Smooth muscle cell (in vitro differentiated cells): Measurements from ENCODE around the gene COL6A2. TPM values are rescaled to one million over a fixed set of nuclear protein-coding genes. Genes with fewer than 3 reads are reported as not detected.

Experiments
- DNase-seq: peaks from one replicate; lab custom pipeline; 2025; ENCODE audit not compliant: unreplicated experiment; lab: John Stamatoyannopoulos, UW
- H2AFZ ChIP-seq: fragments of 200-600 bp; sonication (generic); 2 replicates; pipeline ENCODE4 v1.6.0; 2016; ENCODE audit warnings: antibody characterized with exemption, low read depth, mild to moderate bottlenecking
- H3F3A ChIP-seq: fragments of 200-600 bp; sonication (generic); 2 replicates; pipeline ENCODE4 v1.6.0; 2017; ENCODE audit warnings: antibody characterized with exemption, low read depth
- H3K27ac ChIP-seq: fragments of 200-600 bp; sonication (generic); 2 replicates; pipeline ENCODE4 v1.5.1; 2016; ENCODE audit warnings: low read depth, mild to moderate bottlenecking
- H3K27me3 ChIP-seq: fragments of 200-600 bp; sonication (generic); 2 replicates; pipeline ENCODE4 v1.6.1; 2016; ENCODE audit warnings: low read depth, mild to moderate bottlenecking
- H3K36me3 ChIP-seq: fragments of 200-600 bp; sonication (generic); 2 replicates; pipeline ENCODE4 v1.5.1; 2016; ENCODE audit warnings: low read depth
- H3K4me1 ChIP-seq: fragments of 200-600 bp; sonication (generic); 2 replicates; pipeline ENCODE4 v1.5.1; 2016; ENCODE audit warnings: low read depth
- H3K4me2 ChIP-seq: fragments of 200-600 bp; sonication (generic); 2 replicates; pipeline ENCODE4 v1.6.0; 2016; ENCODE audit warnings: mild to moderate bottlenecking
- H3K4me3 ChIP-seq: fragments of 200-600 bp; sonication (generic); 2 replicates; pipeline ENCODE4 v1.5.1; 2016; ENCODE audit warnings: mild to moderate bottlenecking
- H3K79me2 ChIP-seq: fragments of 200-600 bp; sonication (generic); 2 replicates; pipeline ENCODE4 v1.6.0; 2016; ENCODE audit warnings: low read depth, mild to moderate bottlenecking
- H3K9ac ChIP-seq: fragments of 200-600 bp; sonication (generic); 2 replicates; pipeline ENCODE4 v1.6.0; 2016; ENCODE audit warnings: low read depth
- H3K9me3 ChIP-seq: fragments of 200-600 bp; sonication (generic); replicated peaks from 2 replicates; pipeline ENCODE4 v1.5.1; 2016; ENCODE audit warnings: low read depth
- H4K20me1 ChIP-seq: fragments of 200-600 bp; sonication (generic); 2 replicates; pipeline ENCODE4 v1.6.0; 2016; ENCODE audit warnings: low read depth
- WGBS: methylation state at CpG from one replicate; pipeline ENCODE4 v1.1.7; 2016; ENCODE audit warnings: low lambda C conversion rate; 5-methylcytosine and 5-hydroxymethylcytosine counted together
- polyA plus RNA-seq: library from polyadenylated mRNA; unstranded; fragments of >200 nt; fragmentation: Nextera tagmentation; extraction: Ambion mirVana; gene quantifications from 2 replicates; pipeline ENCODE4 v1.2.1, GENCODE V29; 2016
- total RNA-seq: library from RNA; depleted of rRNA; stranded (reverse); fragments of >200 nt; gene quantifications from 2 replicates; pipeline ENCODE4 v1.2.3, GENCODE V29; 2014
- TF ChIP-seq, protein P1 (sequence below): fragments of 200-600 bp; sonication (generic); IDR thresholded peaks from 2 replicates; pipeline ENCODE4 v1.5.1; 2017; ENCODE audit warnings: borderline replicate concordance, mild to moderate bottlenecking, antibody characterized with exemption; ENCODE audit not compliant: insufficient read depth, poor library complexity, severe bottlenecking

Gene COL6A2
- total and polyA plus RNA-seq, 2 experiments from 2014 or later, result 1,570 to 4,089 TPM

DNA sequence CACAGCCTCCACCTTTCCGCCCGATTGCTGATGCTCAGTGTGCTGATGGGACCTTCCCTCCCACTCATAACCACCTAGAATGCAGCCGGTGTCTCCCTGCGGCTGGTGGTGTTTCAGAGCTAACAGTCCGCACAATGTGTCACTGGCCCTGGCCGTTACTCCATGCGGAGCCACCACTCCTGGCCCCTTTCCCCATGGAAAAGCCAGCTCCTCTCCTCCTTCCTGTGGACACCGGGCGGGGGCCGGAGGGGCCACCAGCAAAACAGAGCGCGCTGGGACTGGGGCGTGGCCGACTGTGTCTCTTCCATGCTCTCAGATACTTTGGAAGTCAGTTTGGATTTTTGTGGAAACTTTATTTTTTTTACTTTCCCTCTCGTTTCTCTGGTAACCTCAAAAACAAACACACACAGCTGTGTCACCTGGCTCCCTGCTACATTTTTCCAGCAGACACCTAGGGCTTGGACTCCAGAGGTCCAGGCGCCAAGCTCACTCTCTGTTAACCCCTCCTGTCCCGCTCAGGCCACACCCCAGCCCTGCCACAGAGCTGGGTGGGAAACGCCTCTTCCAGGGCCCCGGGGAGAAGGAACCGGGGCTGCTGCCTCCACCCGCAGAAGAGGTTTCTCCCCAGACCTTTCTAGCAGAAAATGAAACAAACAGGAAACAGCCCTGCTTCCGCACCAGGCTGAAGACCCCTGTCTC lies 32.5 kb upstream of the COL6A2 start:
- peak overlapping the region; percentile 58 for H2AFZ ChIP-seq
- no peak for DNase-seq
- H3K9me3 ChIP-seq, result no peaks in the 10 kb centered on the region
- no peaks in the 10 kb centered on the region for H4K20me1 ChIP-seq
- TF ChIP-seq, protein P1, sequence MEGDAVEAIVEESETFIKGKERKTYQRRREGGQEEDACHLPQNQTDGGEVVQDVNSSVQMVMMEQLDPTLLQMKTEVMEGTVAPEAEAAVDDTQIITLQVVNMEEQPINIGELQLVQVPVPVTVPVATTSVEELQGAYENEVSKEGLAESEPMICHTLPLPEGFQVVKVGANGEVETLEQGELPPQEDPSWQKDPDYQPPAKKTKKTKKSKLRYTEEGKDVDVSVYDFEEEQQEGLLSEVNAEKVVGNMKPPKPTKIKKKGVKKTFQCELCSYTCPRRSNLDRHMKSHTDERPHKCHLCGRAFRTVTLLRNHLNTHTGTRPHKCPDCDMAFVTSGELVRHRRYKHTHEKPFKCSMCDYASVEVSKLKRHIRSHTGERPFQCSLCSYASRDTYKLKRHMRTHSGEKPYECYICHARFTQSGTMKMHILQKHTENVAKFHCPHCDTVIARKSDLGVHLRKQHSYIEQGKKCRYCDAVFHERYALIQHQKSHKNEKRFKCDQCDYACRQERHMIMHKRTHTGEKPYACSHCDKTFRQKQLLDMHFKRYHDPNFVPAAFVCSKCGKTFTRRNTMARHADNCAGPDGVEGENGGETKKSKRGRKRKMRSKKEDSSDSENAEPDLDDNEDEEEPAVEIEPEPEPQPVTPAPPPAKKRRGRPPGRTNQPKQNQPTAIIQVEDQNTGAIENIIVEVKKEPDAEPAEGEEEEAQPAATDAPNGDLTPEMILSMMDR, result no peak
- H3K36me3 ChIP-seq, result no peaks in the 10 kb centered on the region
- H3K79me2 ChIP-seq, result no peaks in the 10 kb centered on the region
- H3K27ac ChIP-seq, result peak overlapping the region; percentile 96
- H3K4me1 ChIP-seq, result peaks cover 25% of the 10 kb centered on the region
- peak overlapping the region; percentile 86 for H3K9ac ChIP-seq
- H3F3A ChIP-seq, result peaks cover 1% of the 10 kb centered on the region
- no peak overlapping the region for H3K4me3 ChIP-seq
- WGBS, result 48% methylated on average over 22 of the region's 22 CpGs
- H3K4me2 ChIP-seq, result peak overlapping the region; percentile 68
- H3K27me3 ChIP-seq, result no peaks in the 10 kb centered on the region

DNA sequence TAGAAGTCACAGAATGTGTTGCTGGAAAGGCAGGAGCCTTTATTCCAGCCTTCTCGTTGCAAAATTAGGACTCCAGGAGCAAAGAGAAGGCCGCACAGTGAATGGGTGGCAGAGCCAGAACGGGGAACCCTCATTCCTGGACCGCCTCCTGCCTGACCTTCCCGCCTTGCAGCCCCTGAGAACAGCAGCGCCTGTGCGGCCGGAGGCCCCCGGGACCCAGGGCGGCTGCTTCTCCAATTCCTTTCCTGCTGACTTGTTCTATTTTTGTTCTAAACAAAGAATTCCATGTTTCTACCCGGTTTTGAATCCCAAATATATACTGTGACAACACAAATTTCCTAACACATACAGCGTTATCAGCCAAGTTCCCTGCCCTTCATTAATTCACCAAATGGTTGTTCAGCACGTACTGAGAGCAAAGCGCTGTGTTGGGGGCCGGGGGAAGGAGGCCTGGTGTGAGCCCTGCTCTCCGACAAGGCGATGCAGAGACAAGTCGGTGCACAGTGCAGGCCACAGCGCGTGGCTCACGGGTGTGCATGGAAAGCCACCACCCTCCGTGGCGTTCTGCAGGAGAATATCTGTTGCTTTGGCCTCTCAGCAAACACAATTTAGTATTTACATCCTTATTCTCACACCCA lies 31.9 kb upstream of the COL6A2 start:
- H3K9me3 ChIP-seq, result no peaks in the 10 kb centered on the region
- H4K20me1 ChIP-seq, result no peaks in the 10 kb centered on the region
- peak overlapping the region; percentile 96 for H3K27ac ChIP-seq
- H3K9ac ChIP-seq, result peak overlapping the region; percentile 86
- TF ChIP-seq, protein P1, result no peak
- no peaks in the 10 kb centered on the region for H3K36me3 ChIP-seq
- DNase-seq, result no peak
- no peaks in the 10 kb centered on the region for H3K27me3 ChIP-seq
- no peaks in the 10 kb centered on the region for H3K79me2 ChIP-seq
- no peak overlapping the region for H3K4me3 ChIP-seq
- 74% methylated on average over 23 of the region's 23 CpGs for WGBS
- H3F3A ChIP-seq, result no peaks in the 10 kb centered on the region
- H3K4me1 ChIP-seq, result peaks cover 22% of the 10 kb centered on the region
- H3K4me2 ChIP-seq, result peak overlapping the region; percentile 68
- peak overlapping the region; percentile 58 for H2AFZ ChIP-seq

DNA sequence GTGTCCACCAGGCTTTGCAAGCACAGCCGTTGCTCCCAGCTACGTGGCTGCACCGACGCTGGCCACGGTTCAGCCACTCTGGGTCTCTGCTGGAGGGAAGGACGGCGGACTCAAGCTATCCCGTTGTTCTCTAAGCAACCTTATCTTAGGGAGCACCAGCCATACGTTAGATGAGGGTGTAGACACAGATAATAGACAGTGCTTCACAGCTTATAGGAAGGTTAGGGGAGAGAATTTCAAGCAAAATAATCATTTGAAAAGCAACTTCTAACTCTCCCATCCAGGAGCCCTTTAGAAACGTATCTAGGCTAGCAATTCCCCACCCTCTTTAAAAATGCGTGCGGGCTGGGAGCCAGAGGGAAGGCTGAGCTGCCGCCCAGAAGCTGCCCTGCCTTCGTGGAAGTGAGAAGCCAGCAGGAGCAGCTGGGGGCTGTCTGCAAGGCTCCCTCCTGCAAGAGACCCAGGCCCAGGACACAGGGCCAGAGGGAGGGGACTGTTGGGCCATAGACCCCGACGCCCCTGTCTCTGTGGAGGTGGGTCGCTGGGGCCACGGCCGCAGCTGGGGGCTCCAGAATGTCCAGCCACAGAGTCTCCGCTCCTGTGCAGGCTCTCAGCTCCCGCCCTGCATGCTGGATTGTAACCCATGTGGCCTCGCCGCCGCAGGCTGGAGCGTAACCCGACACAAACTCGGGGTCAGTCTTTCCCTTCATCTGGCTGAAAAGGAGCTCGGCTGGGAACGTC lies 31.2 kb upstream of the COL6A2 start:
- Histone ChIP-seq H3K9ac (peak overlapping the region; percentile 2), H2AFZ (peak overlapping the region; percentile 16), H3K4me2 (peak overlapping the region; percentile 13), H3K27ac (peak overlapping the region; percentile 96), H3K9me3 (no peaks in the 10 kb centered on the region), H3K4me3 (no peak overlapping the region), H3K4me1 (peaks cover 18% of the 10 kb centered on the region), H3K79me2 (no peaks in the 10 kb centered on the region), H3F3A (no peaks in the 10 kb centered on the region), H3K36me3 (no peaks in the 10 kb centered on the region), H3K27me3 (no peaks in the 10 kb centered on the region), H4K20me1 (no peaks in the 10 kb centered on the region)
- TF ChIP-seq, protein P1, result no peak
- no peak for DNase-seq
- 65% methylated on average over 29 of the region's 29 CpGs for WGBS
